ENCODE data around the gene PAN2.
"Not testable (repeated sequence)": the region's sequence is repeated elsewhere in the genome, so short reads cannot be mapped to it uniquely, and the experiment has no call there.

The PAN2 gene

GRCh38 chr12:56333679-56334489 is at the start of gene PAN2:
Gene PAN2, minus strand, starts transcription at chr12:56334000. Its CDS starts 906 bp downstream, at chr12:56333094.
- DNase-seq: peak; percentile 90

DNA sequence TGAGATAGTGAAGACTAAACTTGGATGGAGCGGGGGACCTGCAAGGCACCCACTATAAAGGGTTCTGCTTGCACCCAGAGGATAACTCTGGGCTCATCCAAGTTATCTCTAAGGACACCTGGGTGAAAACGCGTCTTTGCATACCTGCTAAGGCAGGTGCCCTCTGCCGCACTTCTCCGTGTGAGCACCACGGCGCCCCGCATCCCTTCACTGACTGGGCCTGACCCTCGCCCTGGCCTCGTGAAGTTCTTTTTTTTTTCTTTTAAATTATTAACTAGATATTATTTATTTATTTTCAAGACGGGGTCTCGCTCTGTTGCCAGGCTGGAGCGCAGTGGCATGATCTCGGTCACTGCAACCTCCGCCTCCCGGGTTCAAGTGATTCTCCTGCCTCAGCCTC is 48.8 kb upstream of the PAN2 start:
- DNase-seq: no peak

- DNase-seq: no peak
These were observed 44.2 kb upstream of the PAN2 start for GRCh38 chr12:56377989-56378316.

DNA sequence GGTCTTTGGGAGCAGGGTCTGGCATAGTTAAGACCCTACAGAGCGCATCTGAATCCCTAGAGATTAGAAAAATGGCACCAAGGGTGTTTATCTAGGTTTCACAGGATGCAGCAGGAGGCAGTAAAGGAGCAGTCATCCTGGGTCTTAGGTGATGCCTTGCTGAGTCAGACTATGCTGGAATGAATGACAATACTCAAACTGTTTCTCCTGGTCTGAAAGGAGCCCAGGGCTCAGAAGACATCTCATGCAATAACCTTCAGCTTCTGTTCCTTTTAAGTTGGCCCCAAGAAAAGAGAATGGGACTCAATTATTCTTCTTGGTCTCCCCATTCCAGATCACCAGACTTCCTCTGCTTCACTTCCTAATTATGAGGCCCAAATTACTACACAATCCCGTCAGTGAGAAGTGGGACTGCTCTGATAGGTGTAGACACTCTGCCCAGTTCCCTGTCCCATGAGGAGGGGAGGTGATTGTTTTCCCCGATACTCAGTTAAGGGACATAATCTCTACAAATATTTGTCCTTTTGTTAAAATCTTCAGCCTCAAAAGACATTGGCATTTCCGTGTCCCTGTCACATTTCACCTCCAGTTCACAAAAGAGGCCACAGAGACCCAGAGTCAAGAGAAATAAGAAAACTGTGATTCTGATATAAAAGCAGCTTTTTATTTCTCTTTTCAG is 43.6 kb upstream of the PAN2 start:
- DNase-seq: peak; percentile 42

DNA sequence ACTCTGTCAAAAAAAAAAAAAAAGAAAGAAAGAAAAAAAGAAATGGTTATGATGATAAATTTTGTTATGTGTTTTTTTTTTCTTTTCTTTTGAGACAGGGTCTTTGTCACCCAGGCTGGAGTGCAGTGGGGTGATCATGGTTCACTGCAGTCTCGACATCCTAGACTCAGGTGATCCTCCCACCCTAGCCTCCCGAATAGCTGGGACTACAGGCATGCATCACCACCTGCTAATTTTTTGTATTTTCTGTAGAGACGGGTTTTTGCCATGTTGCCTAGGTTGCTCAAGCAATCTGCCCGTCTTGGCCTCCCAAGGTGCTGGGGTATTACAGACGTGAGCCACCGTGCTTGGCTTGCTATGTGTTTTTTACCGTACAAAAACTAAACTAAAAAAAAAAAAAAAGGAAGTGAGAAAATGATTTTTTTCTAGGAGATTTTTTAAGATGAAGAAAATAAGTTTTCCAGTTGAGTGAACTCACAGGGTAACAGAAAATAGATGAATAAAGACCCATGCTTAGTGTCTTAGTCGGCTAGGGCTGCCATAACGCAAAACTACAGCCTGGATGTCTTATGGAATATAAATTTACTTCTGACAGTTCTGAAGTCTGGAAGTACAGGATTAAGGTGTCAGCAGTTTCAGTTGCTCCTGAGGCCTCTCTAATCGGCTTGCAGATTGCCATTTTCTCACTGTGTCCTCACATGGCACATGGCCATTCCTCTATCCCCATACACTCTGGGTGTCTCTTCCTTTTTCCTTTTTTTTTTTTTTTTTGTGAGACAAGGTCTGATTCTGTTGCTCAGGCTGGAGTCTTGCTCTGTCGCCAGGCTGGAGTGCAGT is 42.0 kb upstream of the PAN2 start:
- DNase-seq: no peak

- DNase-seq: peak; percentile 60
These were observed 41.2 kb upstream of the PAN2 start for GRCh38 chr12:56374726-56375597.

GRCh38 chr12:56373515-56373914 is 39.7 kb upstream of the PAN2 start:
- DNase-seq: no peak

- DNase-seq: no peak
These were observed 33.1 kb upstream of the PAN2 start for GRCh38 chr12:56366948-56367347.

- DNase-seq: no peak
These were observed 28.6 kb upstream of the PAN2 start, which contains the start of gene APOF for GRCh38 chr12:56362130-56363059. Gene APOF, minus strand, starts transcription at chr12:56362857. Its CDS starts 112 bp downstream, at chr12:56362745.

GRCh38 chr12:56361487-56362129 is 27.8 kb upstream of the PAN2 start:
- no peak for DNase-seq

DNA sequence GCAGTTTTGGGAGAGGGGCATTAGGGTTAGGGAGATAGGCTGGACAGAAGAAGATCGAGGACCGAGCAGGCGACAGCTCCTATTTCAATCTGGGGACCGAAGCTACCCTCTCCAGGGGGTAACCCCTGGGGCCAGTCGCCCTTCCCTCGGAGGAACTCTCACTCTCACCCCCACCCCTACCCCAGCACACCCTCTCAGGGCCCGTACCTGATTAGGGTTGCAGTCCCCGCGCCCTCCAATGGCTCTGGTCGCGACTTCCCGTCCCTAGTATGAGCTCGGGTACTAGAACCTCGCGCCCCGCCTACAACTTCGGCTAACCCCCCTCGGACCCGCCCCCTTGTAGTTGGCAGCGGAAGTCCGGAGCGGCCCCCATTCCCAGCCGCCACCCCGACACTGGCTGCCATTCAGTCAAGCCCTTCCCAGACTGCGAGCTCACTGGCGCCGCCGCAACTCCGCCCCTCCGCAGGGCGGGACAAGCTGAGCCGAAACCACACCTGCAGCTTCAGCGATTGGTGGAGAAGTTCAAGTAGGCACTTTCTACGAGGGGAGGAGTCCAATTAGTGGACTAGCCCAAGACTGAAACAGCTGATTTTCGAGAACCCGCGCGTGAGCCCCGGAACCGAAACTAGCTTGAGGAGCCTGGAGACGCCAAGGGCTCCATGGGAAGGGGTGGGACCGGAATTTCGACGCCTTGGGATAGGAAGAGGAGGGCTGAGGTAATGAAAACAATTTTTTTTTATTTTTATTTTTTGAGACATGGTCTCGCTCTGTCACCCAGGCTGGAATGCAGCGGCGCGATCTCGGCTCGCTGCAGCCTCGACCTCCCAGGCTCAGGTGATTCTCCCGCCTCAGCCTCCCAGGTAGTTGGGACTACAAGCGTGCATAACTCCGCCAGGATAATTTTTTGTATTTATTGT is 26.3 kb upstream of the PAN2 start, which contains the start of gene STAT2:
Gene STAT2 (minus strand): TSS at position 257 of the 917 bp plus-strand sequence. CDS start 3,536 bp downstream, outside the sequence.
- DNase-seq: peak; percentile 100

- peak; percentile 38 for DNase-seq
These were observed 25.2 kb upstream of the PAN2 start for GRCh38 chr12:56358836-56359532.

GRCh38 chr12:56351325-56351724 is 17.5 kb upstream of the PAN2 start:
- no peak for DNase-seq

DNA sequence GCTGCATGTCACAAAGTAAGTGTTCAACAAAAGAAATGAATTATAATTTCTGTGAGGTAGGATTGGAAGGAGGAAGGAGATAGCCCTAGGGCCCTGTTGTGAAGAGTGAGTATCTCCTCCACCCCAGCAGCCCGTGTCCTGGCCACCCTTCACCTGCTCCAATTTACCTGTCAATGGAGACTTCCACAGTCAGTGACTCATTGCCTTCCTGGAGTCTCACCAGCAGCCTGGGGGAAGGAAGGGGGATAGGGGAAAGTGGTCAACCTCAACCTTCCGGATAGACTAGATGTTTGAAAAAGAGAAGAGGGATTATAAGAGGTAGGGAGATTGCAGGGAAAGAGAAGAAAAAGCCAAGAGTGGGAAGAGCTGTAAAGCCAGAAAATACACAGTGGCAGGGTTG is 16.9 kb upstream of the PAN2 start:
- no peak for DNase-seq

- no peak for DNase-seq
These were observed 15.0 kb upstream of the PAN2 start for GRCh38 chr12:56348776-56349175.

- not testable (repeated sequence) for DNase-seq
These were observed 13.5 kb upstream of the PAN2 start for GRCh38 chr12:56347255-56347654.

DNA sequence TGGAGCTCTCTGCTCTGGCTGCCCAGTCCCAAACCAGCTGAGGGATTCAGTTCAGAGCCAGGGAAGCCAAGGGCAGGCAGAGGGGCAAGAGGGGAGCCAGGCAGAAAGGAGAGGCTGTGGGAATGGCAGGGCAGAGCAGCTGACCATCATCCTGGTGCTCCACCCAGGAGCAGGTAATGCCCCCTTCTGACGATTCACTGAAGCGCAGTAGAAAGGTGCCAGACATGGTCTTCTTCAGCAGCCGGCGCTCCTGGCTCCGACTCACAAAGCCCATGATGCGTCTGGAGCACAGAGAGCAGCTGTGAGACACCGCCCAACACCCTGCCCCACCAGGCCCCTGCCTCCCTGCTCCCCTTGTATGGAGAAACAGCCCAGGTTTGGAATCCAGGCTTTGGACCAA is 12.9 kb upstream of the PAN2 start:
- no peak for DNase-seq

DNA sequence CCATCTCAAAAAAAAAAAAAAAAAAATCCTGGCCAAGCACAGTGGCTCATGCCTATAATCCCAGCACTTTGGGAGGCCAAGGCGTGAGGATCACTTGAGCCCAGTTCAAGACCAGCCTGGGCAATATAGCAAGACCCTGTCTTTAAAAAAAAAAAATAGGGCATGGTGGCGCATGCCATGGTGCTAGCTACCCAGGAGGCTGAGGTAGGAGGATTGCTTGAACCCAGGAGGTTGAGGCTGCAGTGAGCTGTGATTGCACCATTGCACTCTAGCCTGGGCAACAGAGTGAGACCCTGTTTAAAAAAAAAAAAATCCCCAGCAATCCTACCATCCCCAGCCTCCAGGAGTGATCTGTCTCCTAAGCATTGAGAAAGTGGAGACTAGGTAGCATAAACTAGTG is 8.5 kb upstream of the PAN2 start:
- DNase-seq: not testable (repeated sequence)

DNA sequence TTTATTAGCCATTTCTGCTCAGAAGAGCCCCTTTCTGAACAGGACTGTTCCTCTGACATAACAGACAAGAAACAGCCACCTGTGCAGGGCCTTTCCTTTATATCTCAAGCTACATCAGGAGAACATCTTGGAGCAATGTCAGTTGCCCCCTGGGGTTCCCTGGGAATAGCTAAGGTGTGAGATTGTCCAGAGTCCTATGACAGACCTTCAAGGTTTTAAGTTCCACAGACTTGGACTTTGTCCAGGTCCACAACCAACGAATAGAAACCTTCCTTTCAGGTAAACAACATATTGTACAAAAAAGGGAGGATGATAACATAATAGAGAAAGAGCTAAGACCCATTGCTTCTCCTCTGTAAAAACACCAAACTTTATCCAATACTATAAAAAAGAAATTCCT is 7.8 kb upstream of the PAN2 start:
- DNase-seq: no peak
